ENCODE data around the gene MRPL57.
"Not testable (repeated sequence)": the region's sequence is repeated elsewhere in the genome, so short reads cannot be mapped to it uniquely, and the experiment has no call there.

DNA sequence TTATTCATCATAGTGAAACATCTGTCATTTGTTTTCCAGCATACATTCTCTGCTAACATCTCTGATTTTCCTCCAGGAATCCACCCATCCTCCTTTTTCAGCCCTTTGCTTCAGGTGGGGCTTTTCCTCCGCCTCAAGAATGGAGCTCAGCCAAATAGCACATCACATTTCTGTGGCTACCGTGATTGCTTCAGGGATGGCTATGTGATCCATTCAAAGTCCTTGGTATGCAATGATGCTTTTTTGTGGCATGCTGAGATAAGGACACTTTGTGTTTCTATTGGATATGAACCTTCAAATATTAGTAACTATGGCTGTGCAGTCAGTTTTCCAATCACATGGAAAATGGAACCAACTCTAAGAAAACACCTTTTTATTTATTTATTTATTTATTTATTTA, 18.3 kb downstream of the MRPL57 start:
- TF ChIP-seq, protein P1, sequence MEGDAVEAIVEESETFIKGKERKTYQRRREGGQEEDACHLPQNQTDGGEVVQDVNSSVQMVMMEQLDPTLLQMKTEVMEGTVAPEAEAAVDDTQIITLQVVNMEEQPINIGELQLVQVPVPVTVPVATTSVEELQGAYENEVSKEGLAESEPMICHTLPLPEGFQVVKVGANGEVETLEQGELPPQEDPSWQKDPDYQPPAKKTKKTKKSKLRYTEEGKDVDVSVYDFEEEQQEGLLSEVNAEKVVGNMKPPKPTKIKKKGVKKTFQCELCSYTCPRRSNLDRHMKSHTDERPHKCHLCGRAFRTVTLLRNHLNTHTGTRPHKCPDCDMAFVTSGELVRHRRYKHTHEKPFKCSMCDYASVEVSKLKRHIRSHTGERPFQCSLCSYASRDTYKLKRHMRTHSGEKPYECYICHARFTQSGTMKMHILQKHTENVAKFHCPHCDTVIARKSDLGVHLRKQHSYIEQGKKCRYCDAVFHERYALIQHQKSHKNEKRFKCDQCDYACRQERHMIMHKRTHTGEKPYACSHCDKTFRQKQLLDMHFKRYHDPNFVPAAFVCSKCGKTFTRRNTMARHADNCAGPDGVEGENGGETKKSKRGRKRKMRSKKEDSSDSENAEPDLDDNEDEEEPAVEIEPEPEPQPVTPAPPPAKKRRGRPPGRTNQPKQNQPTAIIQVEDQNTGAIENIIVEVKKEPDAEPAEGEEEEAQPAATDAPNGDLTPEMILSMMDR (IDR thresholded peaks at IDR 0.05) = not testable (repeated sequence)
- not testable (repeated sequence) for TF ChIP-seq POLR2A, POLR2AphosphoS5 (IDR thresholded peaks at IDR 0.05)

Measured in prostate gland (tissue), 2 donors.